ENCODE results near the gene UBE3D. TPM values are rescaled to one million over a fixed set of nuclear protein-coding genes. Genes with fewer than 3 reads are reported as not detected.
"Not testable (repeated sequence)": the region's sequence is repeated elsewhere in the genome, so short reads cannot be mapped to it uniquely, and the experiment has no call there.

Gene UBE3D
- total RNA-seq, 4 donors from 2014 or later: 5.3 to 12.4 (median 8.4) TPM

- H3K27me3 ChIP-seq: no peaks in the 10 kb centered on the region
- H3K36me3 ChIP-seq: no peaks in the 10 kb centered on the region
- intact Hi-C loops (cut with DNase I): no loop called here
- TF ChIP-seq POLR2A (IDR thresholded peaks at IDR 0.05) (no peak), CTCF (IDR thresholded peaks at IDR 0.05) (no peak)
- 50 to 75% methylated on average over 1 of the region's 1 CpG for WGBS, 2 donors
- peaks cover 0 to 11% (median 4%) of the 10 kb centered on the region in 3 donors for H3K4me1 ChIP-seq
- H3K4me3 ChIP-seq: no peak overlapping the region
- no peaks in the 10 kb centered on the region for H3K9me3 ChIP-seq
- no peak overlapping the region for H3K27ac ChIP-seq
- DNase-seq: no peak
These were observed 160.8 kb downstream of the UBE3D start for GRCh38 chr6:82904860-82905259.

GRCh38 chr6:82904257-82904656 lies 161.4 kb downstream of the UBE3D start:
- H3K9me3 ChIP-seq: no peaks in the 10 kb centered on the region
- H3K36me3 ChIP-seq: no peaks in the 10 kb centered on the region
- DNase-seq: no peak
- no peaks in the 10 kb centered on the region for H3K27me3 ChIP-seq
- no peak overlapping the region for H3K4me3 ChIP-seq
- TF ChIP-seq CTCF (IDR thresholded peaks at IDR 0.05): no peak
- TF ChIP-seq POLR2A (IDR thresholded peaks at IDR 0.05): no peak
- 66 to 75% methylated on average over 4 of the region's 4 CpGs for WGBS, 2 donors
- H3K27ac ChIP-seq: no peak overlapping the region
- peaks cover 0 to 11% (median 4%) of the 10 kb centered on the region in 3 donors for H3K4me1 ChIP-seq
- intact Hi-C loops (cut with DNase I): no loop called here

- Histone ChIP-seq H3K36me3 (no peaks in the 10 kb centered on the region), H3K27ac (no peak overlapping the region), H3K4me3 (no peak overlapping the region), H3K27me3 (no peaks in the 10 kb centered on the region), H3K9me3 (no peaks in the 10 kb centered on the region), H3K4me1 (peaks cover 0 to 11% (median 4%) of the 10 kb centered on the region in 3 donors)
- intact Hi-C loops (cut with DNase I): no loop called here
- 81 to 85% methylated on average over 2 of the region's 2 CpGs for WGBS, 2 donors
- TF ChIP-seq CTCF (IDR thresholded peaks at IDR 0.05): no peak
- no peak for TF ChIP-seq POLR2A (IDR thresholded peaks at IDR 0.05)
- DNase-seq: no peak
These were observed 163.4 kb downstream of the UBE3D start for GRCh38 chr6:82902290-82902689.

- 84 to 95% methylated on average over 6 of the region's 6 CpGs for WGBS, 2 donors
- TF ChIP-seq POLR2A (IDR thresholded peaks at IDR 0.05) (no peak), CTCF (IDR thresholded peaks at IDR 0.05) (no peak)
- peaks cover 0 to 5% (median 0%) of the 10 kb centered on the region in 3 donors for H3K36me3 ChIP-seq
- no peak overlapping the region for H3K4me3 ChIP-seq
- no peak overlapping the region for H3K27ac ChIP-seq
- H3K9me3 ChIP-seq: no peaks in the 10 kb centered on the region
- H3K4me1 ChIP-seq: no peaks in the 10 kb centered on the region
- DNase-seq: no peak
- H3K27me3 ChIP-seq: no peaks in the 10 kb centered on the region
- intact Hi-C loops (cut with DNase I): no loop called here
These were observed 170.9 kb downstream of the UBE3D start for GRCh38 chr6:82894653-82895259.

GRCh38 chr6:82893889-82894652 lies 171.6 kb downstream of the UBE3D start:
- H3K27me3 ChIP-seq: no peaks in the 10 kb centered on the region
- no peaks in the 10 kb centered on the region for H3K4me1 ChIP-seq
- no peaks in the 10 kb centered on the region for H3K9me3 ChIP-seq
- no peak for DNase-seq
- WGBS, 2 donors: 89 to 90% methylated on average over 6 to 9 of the region's 9 CpGs
- intact Hi-C loops (cut with DNase I): no loop called here
- TF ChIP-seq CTCF (IDR thresholded peaks at IDR 0.05): no peak
- no peak for TF ChIP-seq POLR2A (IDR thresholded peaks at IDR 0.05)
- peaks cover 0 to 5% (median 0%) of the 10 kb centered on the region in 3 donors for H3K36me3 ChIP-seq
- no peak overlapping the region for H3K4me3 ChIP-seq
- H3K27ac ChIP-seq: no peak overlapping the region

- H3K36me3 ChIP-seq; H3K4me3 ChIP-seq; H3K27ac ChIP-seq; DNase-seq; H3K4me1 ChIP-seq; H3K9me3 ChIP-seq; intact Hi-C loops (cut with DNase I); H3K27me3 ChIP-seq: not testable (repeated sequence)
- 67 to 70% methylated on average over 3 of the region's 3 CpGs for WGBS, 2 donors
These were observed 174.1 kb downstream of the UBE3D start for GRCh38 chr6:82891503-82891902.
